Ecto neural progenitor cell (in vitro differentiated cells): Measurements from ENCODE around the gene GRK3.

ENCODE experiments used
- DNase-seq: peaks from one replicate; pipeline ENCODE4 v3.0.0-alpha.2; 2018; ENCODE audit warnings: low spot score

Gene GRK3

DNA sequence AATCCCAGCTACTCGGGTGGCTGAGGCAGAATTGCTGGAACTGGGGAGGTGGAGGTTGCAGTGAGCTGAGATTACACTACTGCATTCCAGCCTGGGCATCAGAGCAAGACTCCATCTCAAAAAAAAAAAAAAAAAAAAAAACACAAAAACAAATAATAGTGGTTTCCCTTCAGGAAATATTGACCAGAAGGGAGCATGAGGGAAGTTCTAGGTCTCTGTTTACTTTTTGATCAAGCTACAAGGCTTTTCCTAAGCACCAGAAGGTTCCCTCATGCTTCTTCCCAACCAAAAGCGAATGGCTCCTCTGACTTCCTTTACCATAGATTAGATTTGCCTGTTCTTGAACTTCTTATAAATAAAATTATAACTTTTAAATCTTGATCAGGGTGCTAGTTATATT, 195.8 kb downstream of the GRK3 start:
- DNase-seq = no peak

GRCh38 chr22:25760848-25761595, 196.5 kb downstream of the GRK3 start:
- no peak for DNase-seq

DNA sequence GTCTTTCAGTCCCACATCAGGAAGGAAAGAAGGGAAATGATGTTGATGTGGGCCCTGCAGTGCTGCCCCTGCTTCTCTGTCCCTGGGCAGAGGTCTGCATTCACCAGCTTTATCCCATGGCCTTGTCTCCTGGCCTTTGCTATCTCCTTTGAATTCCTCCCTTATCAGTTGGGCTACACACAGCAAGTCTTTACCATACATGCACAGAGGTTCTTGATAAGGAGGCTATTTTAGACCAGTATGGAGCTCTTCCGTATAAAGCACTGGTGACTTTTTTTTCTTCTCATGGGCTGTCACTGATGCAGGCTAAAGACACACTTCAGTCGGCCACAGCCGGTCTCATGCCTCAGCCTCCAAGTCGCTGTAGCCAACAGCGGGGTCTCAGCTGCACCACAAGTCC, 197.7 kb downstream of the GRK3 start:
- DNase-seq = no peak

GRCh38 chr22:25763239-25763777, 198.8 kb downstream of the GRK3 start:
- no peak for DNase-seq

DNA sequence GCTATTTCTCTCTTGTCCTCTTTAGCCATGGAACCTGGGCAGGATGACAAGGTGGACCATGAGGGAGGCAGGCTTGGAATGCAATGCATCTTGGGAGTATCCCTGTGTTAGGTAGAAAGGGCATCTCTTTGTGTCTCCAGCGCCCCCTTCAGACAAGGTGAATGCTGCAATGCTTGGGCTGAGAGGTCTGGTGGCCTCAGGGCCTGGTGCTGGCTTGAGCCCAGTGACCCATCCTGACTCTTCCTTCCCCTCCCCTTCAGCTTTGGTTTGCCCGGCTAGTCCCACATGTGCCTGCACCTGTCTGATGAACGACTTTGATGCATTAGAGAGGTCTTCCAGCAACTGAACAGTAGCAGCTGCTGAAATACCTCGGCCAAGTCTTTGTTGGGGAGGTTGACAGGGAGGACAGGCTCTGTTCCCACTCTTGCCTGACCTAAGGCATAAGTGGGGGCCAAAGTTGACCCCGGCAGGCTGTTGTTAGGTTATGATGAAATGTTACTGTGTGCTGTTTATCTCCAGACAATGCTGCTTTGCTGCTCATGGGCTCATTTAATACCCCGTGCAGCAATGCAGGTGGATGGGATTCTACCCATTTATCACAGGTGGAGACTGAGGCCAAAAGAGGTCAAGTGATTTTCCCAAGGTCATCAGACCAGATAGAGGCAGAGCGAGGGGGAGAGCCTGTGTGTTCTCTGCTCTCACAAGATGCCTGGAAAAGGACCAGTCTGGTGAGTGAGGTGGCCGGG, 200.0 kb downstream of the GRK3 start:
- DNase-seq = no peak

- DNase-seq = no peak
These were observed 200.5 kb downstream of the GRK3 start for GRCh38 chr22:25765016-25765367.

DNA sequence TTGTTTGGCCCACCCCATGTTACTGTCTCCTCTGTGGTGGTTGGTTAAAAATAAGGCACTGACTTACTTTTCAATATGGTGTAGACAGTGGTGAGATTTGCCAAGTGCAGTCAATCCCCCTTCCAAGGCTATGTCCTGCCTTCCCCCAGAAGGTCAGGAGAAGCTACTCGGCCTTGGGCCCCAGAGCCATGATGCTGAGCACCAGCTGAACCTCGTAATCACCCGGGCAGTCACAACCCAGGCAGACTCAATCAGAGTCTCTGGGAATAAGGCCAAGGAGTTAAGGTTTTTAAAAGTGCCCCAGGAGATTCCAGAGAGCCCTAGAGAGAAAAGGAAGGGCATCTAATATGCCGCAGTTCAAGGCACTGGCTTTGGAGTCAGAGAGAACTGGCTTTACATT, 201.3 kb downstream of the GRK3 start:
- no peak for DNase-seq

GRCh38 chr22:25766418-25766817, 201.9 kb downstream of the GRK3 start:
- DNase-seq = no peak

GRCh38 chr22:25770333-25770732, 205.9 kb downstream of the GRK3 start:
- DNase-seq = no peak

DNA sequence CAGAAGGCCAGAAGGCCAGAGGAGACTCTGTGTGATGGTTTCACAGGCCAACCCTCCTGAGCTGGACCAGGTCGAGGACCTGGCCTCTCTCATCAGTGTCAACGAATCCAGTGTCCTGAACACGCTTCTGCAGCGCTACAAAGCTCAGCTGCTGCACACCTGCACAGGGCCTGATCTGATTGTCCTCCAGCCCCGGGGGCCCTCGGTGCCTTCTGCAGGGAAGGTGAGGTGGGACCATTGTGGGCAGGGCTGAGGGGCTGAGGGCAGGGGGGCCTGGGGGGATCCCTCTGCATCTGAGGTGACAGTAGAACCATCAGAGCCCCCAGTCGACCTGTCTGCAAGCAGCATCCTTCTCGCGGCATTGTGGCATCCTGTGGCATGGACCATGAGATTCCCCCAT, 207.8 kb downstream of the GRK3 start:
- DNase-seq = no peak

DNA sequence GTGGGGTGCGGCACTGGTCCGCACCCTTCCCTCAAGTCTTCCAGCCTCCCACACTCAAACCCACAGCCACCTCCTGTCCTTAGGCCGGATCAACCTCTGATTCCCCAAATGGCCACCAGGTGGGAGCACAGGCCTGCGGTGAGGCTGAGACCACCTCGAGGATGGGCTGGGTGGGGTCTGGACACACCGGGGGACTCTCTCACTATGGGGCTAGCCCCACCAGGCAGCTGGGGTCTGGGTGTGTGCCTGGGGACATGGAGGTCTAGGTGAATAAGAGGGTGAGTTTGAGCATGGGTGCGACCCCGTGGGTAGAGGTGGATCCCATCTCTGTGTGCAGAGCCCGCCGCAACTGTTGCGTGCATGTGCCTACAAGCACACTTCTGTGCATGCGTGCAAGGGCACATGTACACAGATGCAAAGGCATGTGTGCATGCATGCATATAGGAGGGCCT, 210.1 kb downstream of the GRK3 start:
- DNase-seq = peak; percentile 77

DNA sequence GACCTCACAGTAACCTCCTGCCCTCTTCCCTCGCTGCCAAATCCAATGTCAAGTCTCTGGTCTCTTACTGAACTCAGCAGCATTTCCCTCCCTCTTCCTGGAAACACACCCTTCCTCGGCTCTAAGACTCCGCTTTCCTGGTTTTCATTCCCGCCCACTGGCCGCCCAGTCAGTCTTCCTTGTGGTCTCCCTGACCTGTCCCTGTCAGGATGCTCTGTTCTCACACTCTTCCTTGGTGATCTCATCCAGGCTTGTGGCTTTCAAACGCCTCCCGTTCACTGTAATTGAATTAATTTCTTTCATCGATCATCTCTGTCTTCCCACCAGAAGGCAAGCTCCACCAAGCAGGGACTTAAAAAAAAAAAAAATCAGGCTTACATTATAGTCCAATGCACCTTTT, 211.1 kb downstream of the GRK3 start:
- DNase-seq = peak; percentile 69

GRCh38 chr22:25777411-25777810, 212.9 kb downstream of the GRK3 start:
- DNase-seq = no peak

DNA sequence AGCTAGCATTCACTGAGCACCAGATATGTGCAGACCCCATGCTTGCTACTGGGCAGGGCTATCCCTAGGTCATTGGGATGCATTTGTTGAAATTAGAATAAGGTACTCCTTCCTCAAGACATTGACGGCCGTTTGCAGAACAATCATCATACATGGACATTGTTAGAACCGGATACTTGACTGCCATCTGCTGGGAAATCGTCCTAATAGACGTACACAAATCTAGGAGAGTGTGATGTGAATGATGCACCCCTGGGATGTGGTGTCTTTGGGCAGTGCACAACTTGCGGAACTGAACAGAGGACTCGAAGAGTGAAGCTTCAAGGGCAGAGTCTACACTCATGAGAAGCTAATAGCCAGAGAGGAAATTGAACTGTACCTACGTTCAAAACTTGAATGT, 213.4 kb downstream of the GRK3 start:
- no peak for DNase-seq
